Thoracic aorta (tissue), 2 donors: ENCODE data around the gene MBOAT1. TPM values are rescaled to one million over a fixed set of nuclear protein-coding genes. Genes with fewer than 3 reads are reported as not detected.

ENCODE experiments used
- ATAC-seq: fragments of 150-250 bp; one replicate; pipeline ENCODE4 v1.8.0; 2017; ENCODE audit warnings: low read depth; ENCODE audit not compliant: insufficient number of reproducible peaks, low FRiP score
- DNase-seq: peaks from one replicate; pipeline ENCODE4 v3.0.0-alpha.2; 2020; ENCODE audit warnings: low spot score
- H3K27ac ChIP-seq, 2 donors: fragments of 200-600 bp; sonication (generic); 1 replicate in 1 of 2; 2 replicates in 1 of 2; pipeline ENCODE4 v1.5.1; 2016; ENCODE audit warnings: mild to moderate bottlenecking in 2 of 2, moderate library complexity in 2 of 2
- H3K27me3 ChIP-seq: fragments of 200-600 bp; sonication (generic); replicated peaks from 2 replicates; pipeline ENCODE4 v1.6.0; 2016; ENCODE audit warnings: mild to moderate bottlenecking; ENCODE audit not compliant: insufficient read depth
- H3K36me3 ChIP-seq: fragments of 200-600 bp; sonication (generic); one replicate; pipeline ENCODE4 v1.5.1; 2016
- H3K4me1 ChIP-seq, 2 donors: fragments of 200-600 bp; sonication (generic); 1 replicate in 1 of 2; 2 replicates in 1 of 2; pipeline versions ENCODE4 v1.5.1 to v1.6.0; 2016; ENCODE audit warnings: low read depth in 2 of 2, mild to moderate bottlenecking in 1 of 2; ENCODE audit not compliant: control insufficient read depth in 1 of 2
- H3K4me3 ChIP-seq: fragments of 200-600 bp; sonication (generic); 2 replicates; pipeline ENCODE4 v1.5.1; 2016; ENCODE audit warnings: mild to moderate bottlenecking
- H3K9me3 ChIP-seq: fragments of 200-600 bp; sonication (generic); 2 replicates; pipeline ENCODE4 v1.5.1; 2016
- CTCF ChIP-seq: fragments of 200-600 bp; sonication (generic); IDR thresholded peaks from one replicate; pipeline ENCODE4 v1.5.1; 2019; ENCODE audit warnings: antibody characterized with exemption
- total RNA-seq, 2 donors: library from RNA; depleted of rRNA; stranded (reverse); fragments of >200 nt; gene quantifications; one replicate each; pipeline versions ENCODE4 v1.1.0 to v1.2.3, GENCODE V29; 2016

Gene MBOAT1
- total RNA-seq, 2 donors from 2014 or later = 5.5 to 6.8 TPM

GRCh38 chr6:20158676-20159075, 53.6 kb downstream of the MBOAT1 start:
- Histone ChIP-seq H3K36me3 (no peaks in the 10 kb centered on the region), H3K27me3 (no peaks in the 10 kb centered on the region), H3K27ac (no peak overlapping the region), H3K4me3 (no peak overlapping the region), H3K9me3 (no peaks in the 10 kb centered on the region), H3K4me1 (peaks cover 9 to 12% of the 10 kb centered on the region in 2 donors)
- ATAC-seq (no peak), DNase-seq (no peak)
- no peak for TF ChIP-seq CTCF

GRCh38 chr6:20156824-20157223, 55.4 kb downstream of the MBOAT1 start:
- peaks cover 9 to 12% of the 10 kb centered on the region in 2 donors for H3K4me1 ChIP-seq
- no peaks in the 10 kb centered on the region for H3K27me3 ChIP-seq
- H3K9me3 ChIP-seq = no peaks in the 10 kb centered on the region
- H3K4me3 ChIP-seq = no peak overlapping the region
- DNase-seq (no peak), ATAC-seq (no peak)
- no peak for TF ChIP-seq CTCF
- H3K27ac ChIP-seq = no peak overlapping the region
- H3K36me3 ChIP-seq = no peaks in the 10 kb centered on the region

- H3K9me3 ChIP-seq = no peaks in the 10 kb centered on the region
- H3K4me3 ChIP-seq = no peak overlapping the region
- no peak for TF ChIP-seq CTCF
- no peak for ATAC-seq
- H3K4me1 ChIP-seq = peaks cover under 1 to 2% of the 10 kb centered on the region in 2 donors
- DNase-seq = no peak
- no peaks in the 10 kb centered on the region for H3K36me3 ChIP-seq
- no peak overlapping the region for H3K27ac ChIP-seq
- no peaks in the 10 kb centered on the region for H3K27me3 ChIP-seq
Observed at GRCh38 chr6:20154753-20155152, 57.5 kb downstream of the MBOAT1 start.

- H3K9me3 ChIP-seq = no peaks in the 10 kb centered on the region
- no peaks in the 10 kb centered on the region for H3K27me3 ChIP-seq
- DNase-seq (no peak), ATAC-seq (no peak)
- H3K36me3 ChIP-seq = no peaks in the 10 kb centered on the region
- peaks cover 4 to 6% of the 10 kb centered on the region in 2 donors for H3K4me1 ChIP-seq
- TF ChIP-seq CTCF = no peak
- no peak overlapping the region for H3K27ac ChIP-seq
- H3K4me3 ChIP-seq = no peak overlapping the region
Observed at GRCh38 chr6:20153194-20153593, 59.1 kb downstream of the MBOAT1 start.

- Histone ChIP-seq H3K27me3 (no peaks in the 10 kb centered on the region), H3K9me3 (no peaks in the 10 kb centered on the region), H3K27ac (no peak overlapping the region), H3K36me3 (no peaks in the 10 kb centered on the region), H3K4me1 (peaks cover 4 to 6% of the 10 kb centered on the region in 2 donors), H3K4me3 (no peak overlapping the region)
- ATAC-seq (no peak), DNase-seq (no peak)
- no peak for TF ChIP-seq CTCF
Observed at GRCh38 chr6:20148433-20148832, 63.8 kb downstream of the MBOAT1 start.
